ENCODE measurements around the gene SEMA5B.

GRCh38 chr3:122996038-122996580 lies 31.5 kb downstream of the SEMA5B start:
- TF ChIP-seq CTCF (IDR thresholded peaks at IDR 0.05) = no peak
- TF ChIP-seq POLR2A (IDR thresholded peaks at IDR 0.05) = no peak
- TF ChIP-seq EP300 (IDR thresholded peaks at IDR 0.05) = no peak
